Measurements from ENCODE around the gene PFDN5.

The PFDN5 gene

DNA sequence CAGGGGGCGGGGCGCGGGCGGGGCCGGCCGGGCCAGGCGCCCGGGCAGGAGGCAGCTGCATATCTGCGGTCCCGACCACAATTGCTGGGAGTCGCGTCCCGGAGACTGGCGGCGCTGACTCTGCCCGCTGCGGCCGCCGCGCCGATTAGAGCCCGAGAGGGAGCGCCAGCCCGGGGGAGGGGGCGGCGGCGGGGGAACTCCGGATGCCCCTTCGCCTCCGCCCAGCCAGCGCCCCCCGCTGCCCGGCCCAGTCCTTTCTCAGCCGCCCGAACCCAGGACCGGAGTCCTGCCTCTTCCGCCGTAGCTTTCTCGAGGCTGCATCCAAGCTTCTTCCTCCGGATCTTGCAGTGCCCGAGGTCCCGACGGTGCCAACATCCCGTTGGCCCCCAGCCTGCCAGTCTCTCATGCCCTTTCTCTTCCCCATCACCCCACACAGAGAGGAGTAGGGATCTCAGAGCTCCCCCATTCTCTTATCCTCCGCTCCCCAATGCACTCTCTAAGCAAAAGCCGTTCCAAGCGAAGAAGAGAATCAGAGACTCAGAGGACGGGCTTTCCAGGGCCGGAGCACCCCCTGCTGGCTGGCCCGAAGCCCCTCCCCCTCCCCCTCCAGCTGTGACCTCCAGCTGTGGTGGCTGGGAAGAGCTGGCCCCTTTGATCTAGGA lies 49.6 kb downstream of the PFDN5 start:
- H3K27ac ChIP-seq (ENCODE audit: low read length) = 0 out of 2 replicates have a peak overlapping the region, but pooled peaks have one; percentile 43
- H3K4me1 ChIP-seq (ENCODE audit: insufficient read depth, low read length) = peaks cover 18% of the 10 kb centered on the region
- H3K27me3 ChIP-seq (ENCODE audit: insufficient read depth, low read length, poor library complexity) = peaks cover 27% of the 10 kb centered on the region
- H3K9ac ChIP-seq (ENCODE audit: low read depth, low read length) = peak overlapping the region; percentile 58
- peak; percentile 74 for DNase-seq
- peak overlapping the region; percentile 33 to 66; a peak in 3 of 4 replicates for H3K4me3 ChIP-seq (ENCODE audit: low read depth in 1 of 2, low read length in 2 of 2)
- peak; percentile 86 for ATAC-seq (ENCODE audit: insufficient read depth, low read depth)
- no peaks in the 10 kb centered on the region for H3K9me3 ChIP-seq (ENCODE audit: insufficient read depth, low read length, severe bottlenecking)
- peak overlapping the region; percentile 99 for H3K4me2 ChIP-seq (ENCODE audit: insufficient read depth, low read length)
- peak overlapping the region; percentile 82 for H2AFZ ChIP-seq (ENCODE audit: low read depth, low read length)
- no peaks in the 10 kb centered on the region for H3K79me2 ChIP-seq (ENCODE audit: insufficient read depth, low read length)
- no peaks in the 10 kb centered on the region for H3K36me3 ChIP-seq (ENCODE audit: insufficient read depth, low read length)
- TF ChIP-seq EZH2 (IDR thresholded peaks at IDR 0.05; ENCODE audit: borderline replicate concordance, low read depth, low read length, severe bottlenecking) (peak; percentile 29), CTCF (IDR thresholded peaks at IDR 0.05; ENCODE audit: borderline replicate concordance, extremely low read depth, low read length, poor library complexity, severe bottlenecking) (peak; percentile 78)
- no peaks in the 10 kb centered on the region for H4K20me1 ChIP-seq (ENCODE audit: insufficient read depth, low read length)

GRCh38 chr12:53345486-53346188 lies 50.3 kb downstream of the PFDN5 start:
- no peak for DNase-seq
- no peaks in the 10 kb centered on the region for H4K20me1 ChIP-seq (ENCODE audit: insufficient read depth, low read length)

DNA sequence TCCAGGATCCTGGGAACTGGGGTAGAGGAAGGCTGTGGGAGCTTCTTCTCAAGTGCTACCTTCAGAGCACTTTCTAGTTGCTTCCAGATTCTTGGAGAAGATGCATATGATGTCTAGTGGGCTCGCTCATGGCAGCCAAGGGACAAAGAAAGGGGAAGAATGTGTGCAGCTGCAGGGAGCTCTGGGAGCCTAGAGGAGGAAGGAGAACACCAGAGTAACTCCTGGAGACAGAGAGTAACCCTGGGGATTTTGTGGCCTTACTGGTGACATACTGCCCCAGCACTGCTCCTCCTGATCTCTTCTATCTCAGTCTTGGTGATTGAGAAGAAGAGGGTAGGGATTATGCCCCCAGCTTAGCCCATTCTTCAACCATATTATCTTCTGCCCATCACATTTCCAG lies 51.1 kb downstream of the PFDN5 start:
- DNase-seq (no peak), ATAC-seq (ENCODE audit: insufficient read depth, low read depth) (no peak)
- Histone ChIP-seq H3K79me2 (ENCODE audit: insufficient read depth, low read length) (no peaks in the 10 kb centered on the region), H3K27me3 (ENCODE audit: insufficient read depth, low read length, poor library complexity) (peaks cover 24% of the 10 kb centered on the region), H3K4me3 (ENCODE audit: low read depth in 1 of 2, low read length in 2 of 2) (no peak overlapping the region), H3K4me2 (ENCODE audit: insufficient read depth, low read length) (no peak overlapping the region), H3K27ac (ENCODE audit: low read length) (no peak overlapping the region), H3K9ac (ENCODE audit: low read depth, low read length) (no peak overlapping the region; the same call in 1 of the 2 replicates), H2AFZ (ENCODE audit: low read depth, low read length) (no peak overlapping the region), H4K20me1 (ENCODE audit: insufficient read depth, low read length) (no peaks in the 10 kb centered on the region), H3K4me1 (ENCODE audit: insufficient read depth, low read length) (peaks cover 18% of the 10 kb centered on the region), H3K36me3 (ENCODE audit: insufficient read depth, low read length) (no peaks in the 10 kb centered on the region), H3K9me3 (ENCODE audit: insufficient read depth, low read length, severe bottlenecking) (no peaks in the 10 kb centered on the region)
- TF ChIP-seq CTCF (IDR thresholded peaks at IDR 0.05; ENCODE audit: borderline replicate concordance, extremely low read depth, low read length, poor library complexity, severe bottlenecking) (no peak), EZH2 (IDR thresholded peaks at IDR 0.05; ENCODE audit: borderline replicate concordance, low read depth, low read length, severe bottlenecking) (no peak)

More at GRCh38 chr12:53345486-53346188, 50.3 kb downstream of the PFDN5 start:
- H3K4me2 ChIP-seq (ENCODE audit: insufficient read depth, low read length) = peak overlapping the region; percentile 99
- H3K79me2 ChIP-seq (ENCODE audit: insufficient read depth, low read length) = no peaks in the 10 kb centered on the region
- H3K27me3 ChIP-seq (ENCODE audit: insufficient read depth, low read length, poor library complexity) = peaks cover 25% of the 10 kb centered on the region
- peak overlapping the region; percentile 58; the same call in 1 of the 2 replicates for H3K9ac ChIP-seq (ENCODE audit: low read depth, low read length)
- no peak overlapping the region for H2AFZ ChIP-seq (ENCODE audit: low read depth, low read length)
- no peak; the same call in 2 of the 3 replicates for ATAC-seq (ENCODE audit: insufficient read depth, low read depth)
- H3K36me3 ChIP-seq (ENCODE audit: insufficient read depth, low read length) = no peaks in the 10 kb centered on the region
- H3K27ac ChIP-seq (ENCODE audit: low read length) = no peak overlapping the region
- peak overlapping the region in 1 of 2 experiments; percentile 66; a peak in 2 of 4 replicates for H3K4me3 ChIP-seq (ENCODE audit: low read depth in 1 of 2, low read length in 2 of 2)
- H3K4me1 ChIP-seq (ENCODE audit: insufficient read depth, low read length) = peaks cover 18% of the 10 kb centered on the region
- no peaks in the 10 kb centered on the region for H3K9me3 ChIP-seq (ENCODE audit: insufficient read depth, low read length, severe bottlenecking)
- TF ChIP-seq EZH2 (IDR thresholded peaks at IDR 0.05; ENCODE audit: borderline replicate concordance, low read depth, low read length, severe bottlenecking) = no peak
- TF ChIP-seq CTCF (IDR thresholded peaks at IDR 0.05; ENCODE audit: borderline replicate concordance, extremely low read depth, low read length, poor library complexity, severe bottlenecking) = no peak

Measured in DND-41 (cell line).